Measurements from ENCODE around the gene SPOCK1.

- TF ChIP-seq CTCF (IDR thresholded peaks at IDR 0.05) (no peak), POLR2A (IDR thresholded peaks at IDR 0.05) (no peak), POLR2AphosphoS5 (IDR thresholded peaks at IDR 0.05) (no peak), EP300 (IDR thresholded peaks at IDR 0.05) (no peak)
These were observed 211.6 kb downstream of the SPOCK1 start for GRCh38 chr5:137287569-137287968.

Data from stomach (tissue), 4 donors.